HepG2 (cell line): ENCODE results near the gene LRRC27. TPM values are rescaled to one million over a fixed set of nuclear protein-coding genes. Genes with fewer than 3 reads are reported as not detected.
A peak's percentile ranks its signal among the peaks of the same experiment; 100 is the strongest.

Experiments used
- CBX2 ChIP-seq, 2 experiments: fragments of 200-600 bp in 1 of 2; sonication (generic); formaldehyde crosslinking in 1 of 2; IDR thresholded peaks; 2 replicates each; pipeline versions ENCODE4 v1.7.0 to v1.8.1; 2018 to 2022; ENCODE audit warnings: low read depth in 2 of 2, low read length in 1 of 2, mild to moderate bottlenecking in 1 of 2, missing genetic modification reagents in 1 of 2
- CREM ChIP-seq, 2 experiments: sonication (generic) in 1 of 2; formaldehyde crosslinking in 1 of 2; IDR thresholded peaks; 2 replicates each; pipeline versions ENCODE4 v1.4.0 to v1.6.1; 2016 to 2020; ENCODE audit warnings: antibody characterized with exemption in 1 of 2, mild to moderate bottlenecking in 1 of 2, missing genetic modification reagents in 1 of 2
- FOXP1 ChIP-seq, 2 experiments: fragments of 450-650 bp in 1 of 2; IDR thresholded peaks; 2 replicates each; pipeline ENCODE4 v1.6.1; 2017 to 2018; ENCODE audit warnings: antibody characterized with exemption in 1 of 2
- KLF9 ChIP-seq: IDR thresholded peaks from 2 replicates; pipeline ENCODE4 v1.6.1; 2016; ENCODE audit warnings: low read depth
- MEIS1 ChIP-seq: sonication (generic); formaldehyde crosslinking; IDR thresholded peaks from 2 replicates; pipeline ENCODE4 v1.9.0; 2021; ENCODE audit warnings: mild to moderate bottlenecking, missing genetic modification reagents, moderate library complexity, borderline replicate concordance
- NONO ChIP-seq, 2 experiments: fragments of 450-650 bp in 1 of 2; sonication (generic) in 1 of 2; formaldehyde crosslinking in 1 of 2; IDR thresholded peaks in 1 of 2; conservative IDR thresholded peaks in 1 of 2; 2 replicates each; pipeline versions ENCODE4 v1.6.1 to v1.8.0; 2017 to 2022; ENCODE audit warnings: mild to moderate bottlenecking in 1 of 2, missing genetic modification reagents in 1 of 2, moderate library complexity in 1 of 2
- SP5 ChIP-seq: IDR thresholded peaks from 2 replicates; pipeline ENCODE4 v1.6.1; 2016; ENCODE audit warnings: low read depth, borderline replicate concordance
- ZNF264 ChIP-seq: sonication (generic); formaldehyde crosslinking; IDR thresholded peaks from 2 replicates; pipeline ENCODE4 v1.4.0; 2020; ENCODE audit warnings: missing genetic modification reagents
- ZNF274 ChIP-seq: sonication (generic); formaldehyde crosslinking; IDR thresholded peaks from 2 replicates; pipeline ENCODE4 v1.5.1; 2020; ENCODE audit warnings: mild to moderate bottlenecking, missing genetic modification reagents
- ZNF460 ChIP-seq: sonication (generic); formaldehyde crosslinking; IDR thresholded peaks from 2 replicates; pipeline ENCODE4 v1.5.1; 2020; ENCODE audit warnings: missing genetic modification reagents, mild to moderate bottlenecking, borderline replicate concordance
- ZNF616 ChIP-seq: sonication (generic); formaldehyde crosslinking; IDR thresholded peaks from 2 replicates; pipeline ENCODE4 v1.5.0; 2020; ENCODE audit warnings: low read depth, mild to moderate bottlenecking, missing genetic modification reagents
- ZNF710 ChIP-seq: sonication (generic); formaldehyde crosslinking; IDR thresholded peaks from 2 replicates; pipeline ENCODE4 v1.5.0; 2020; ENCODE audit warnings: mild to moderate bottlenecking, missing genetic modification reagents, borderline replicate concordance
- ZSCAN5A ChIP-seq: sonication (generic); formaldehyde crosslinking; IDR thresholded peaks from 2 replicates; pipeline ENCODE4 v1.8.0; 2022; ENCODE audit warnings: mild to moderate bottlenecking, missing genetic modification reagents, borderline replicate concordance
- polyA plus RNA-seq, 8 experiments: library from polyadenylated mRNA; depleted of rRNA in 3 of 8; stranded (reverse) in 7 of 8; unstranded in 1 of 8; fragments of >200 nt; fragmentation: Illumina TruSeq in 4 of 8; extraction: Trizol in 4 of 8; gene quantifications; 2 replicates each; pipeline versions ENCODE4 v1.2.1 to v1.2.3, GENCODE V29; 2011 to 2016; ENCODE audit warnings: low read depth in 4 of 8, missing spikeins in 1 of 8, mixed read lengths in 1 of 8; ENCODE audit not compliant: insufficient read depth in 1 of 8
- total RNA-seq, 5 experiments: library from RNA; depleted of rRNA; stranded (reverse); fragments of >200 nt; fragmentation: Illumina TruSeq; extraction: Trizol; gene quantifications; 2 replicates each; pipeline ENCODE4 v1.2.3, GENCODE V29; 2016; ENCODE audit warnings: low read depth in 1 of 5
- TF ChIP-seq, protein P1 (sequence below): sonication (generic); formaldehyde crosslinking; IDR thresholded peaks from 2 replicates; pipeline ENCODE4 v1.4.0; 2020; ENCODE audit warnings: mild to moderate bottlenecking, missing genetic modification reagents
- TF ChIP-seq, protein P2 (sequence below): sonication (generic); formaldehyde crosslinking; IDR thresholded peaks from 2 replicates; pipeline ENCODE4 v1.4.0; 2020; ENCODE audit warnings: mild to moderate bottlenecking, missing genetic modification reagents

Gene LRRC27
- total and polyA plus RNA-seq, 2 of the 13 experiments (the other 11 are each of a cell fraction or from before 2014, with no cell fraction given), result 4.2 to 4.6 TPM

DNA sequence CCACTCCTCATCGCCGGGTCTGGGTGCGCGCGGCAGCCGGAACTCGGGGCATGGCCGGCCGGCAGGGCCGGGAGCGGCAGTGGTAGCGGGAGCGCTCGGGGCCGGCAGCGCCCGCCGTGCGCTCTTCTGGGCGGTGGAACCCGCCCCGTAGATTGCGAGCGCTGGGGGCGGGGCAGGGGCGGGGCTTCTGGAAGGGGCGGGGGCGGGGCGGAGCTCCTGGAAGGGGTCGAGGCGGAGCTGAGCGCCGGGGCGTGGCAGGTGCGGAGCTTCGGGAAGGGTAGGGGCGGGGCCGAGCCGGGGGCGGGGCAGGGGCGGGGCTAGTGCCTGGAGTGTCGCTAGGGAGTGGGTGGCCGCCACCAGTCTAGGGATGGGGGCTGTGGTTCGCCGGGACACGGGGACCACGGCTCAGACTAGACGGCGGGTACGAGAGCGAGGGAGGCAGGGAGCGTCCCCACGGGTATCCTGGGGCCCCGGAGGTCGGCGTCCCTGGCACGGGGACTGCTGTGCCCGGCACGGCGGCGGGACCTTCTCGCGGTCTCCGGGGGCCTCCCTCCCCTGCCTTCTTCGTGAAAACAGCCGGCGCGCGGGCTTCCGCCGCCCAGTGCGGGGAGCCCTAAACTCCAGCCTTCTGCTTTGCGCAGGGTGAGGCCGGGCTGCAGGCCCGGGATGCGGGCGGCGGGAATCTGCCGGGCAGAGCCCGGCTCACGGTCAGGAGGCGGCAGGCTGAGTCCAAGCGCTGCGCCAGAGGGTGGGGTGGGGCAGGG is 24.0 kb upstream of the LRRC27 start, which contains the start of gene STK32C (continued):
- TF ChIP-seq, protein P1, sequence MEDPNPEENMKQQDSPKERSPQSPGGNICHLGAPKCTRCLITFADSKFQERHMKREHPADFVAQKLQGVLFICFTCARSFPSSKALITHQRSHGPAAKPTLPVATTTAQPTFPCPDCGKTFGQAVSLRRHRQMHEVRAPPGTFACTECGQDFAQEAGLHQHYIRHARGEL (CRISPR knock-in tag), result no peak
- TF ChIP-seq, protein P2, sequence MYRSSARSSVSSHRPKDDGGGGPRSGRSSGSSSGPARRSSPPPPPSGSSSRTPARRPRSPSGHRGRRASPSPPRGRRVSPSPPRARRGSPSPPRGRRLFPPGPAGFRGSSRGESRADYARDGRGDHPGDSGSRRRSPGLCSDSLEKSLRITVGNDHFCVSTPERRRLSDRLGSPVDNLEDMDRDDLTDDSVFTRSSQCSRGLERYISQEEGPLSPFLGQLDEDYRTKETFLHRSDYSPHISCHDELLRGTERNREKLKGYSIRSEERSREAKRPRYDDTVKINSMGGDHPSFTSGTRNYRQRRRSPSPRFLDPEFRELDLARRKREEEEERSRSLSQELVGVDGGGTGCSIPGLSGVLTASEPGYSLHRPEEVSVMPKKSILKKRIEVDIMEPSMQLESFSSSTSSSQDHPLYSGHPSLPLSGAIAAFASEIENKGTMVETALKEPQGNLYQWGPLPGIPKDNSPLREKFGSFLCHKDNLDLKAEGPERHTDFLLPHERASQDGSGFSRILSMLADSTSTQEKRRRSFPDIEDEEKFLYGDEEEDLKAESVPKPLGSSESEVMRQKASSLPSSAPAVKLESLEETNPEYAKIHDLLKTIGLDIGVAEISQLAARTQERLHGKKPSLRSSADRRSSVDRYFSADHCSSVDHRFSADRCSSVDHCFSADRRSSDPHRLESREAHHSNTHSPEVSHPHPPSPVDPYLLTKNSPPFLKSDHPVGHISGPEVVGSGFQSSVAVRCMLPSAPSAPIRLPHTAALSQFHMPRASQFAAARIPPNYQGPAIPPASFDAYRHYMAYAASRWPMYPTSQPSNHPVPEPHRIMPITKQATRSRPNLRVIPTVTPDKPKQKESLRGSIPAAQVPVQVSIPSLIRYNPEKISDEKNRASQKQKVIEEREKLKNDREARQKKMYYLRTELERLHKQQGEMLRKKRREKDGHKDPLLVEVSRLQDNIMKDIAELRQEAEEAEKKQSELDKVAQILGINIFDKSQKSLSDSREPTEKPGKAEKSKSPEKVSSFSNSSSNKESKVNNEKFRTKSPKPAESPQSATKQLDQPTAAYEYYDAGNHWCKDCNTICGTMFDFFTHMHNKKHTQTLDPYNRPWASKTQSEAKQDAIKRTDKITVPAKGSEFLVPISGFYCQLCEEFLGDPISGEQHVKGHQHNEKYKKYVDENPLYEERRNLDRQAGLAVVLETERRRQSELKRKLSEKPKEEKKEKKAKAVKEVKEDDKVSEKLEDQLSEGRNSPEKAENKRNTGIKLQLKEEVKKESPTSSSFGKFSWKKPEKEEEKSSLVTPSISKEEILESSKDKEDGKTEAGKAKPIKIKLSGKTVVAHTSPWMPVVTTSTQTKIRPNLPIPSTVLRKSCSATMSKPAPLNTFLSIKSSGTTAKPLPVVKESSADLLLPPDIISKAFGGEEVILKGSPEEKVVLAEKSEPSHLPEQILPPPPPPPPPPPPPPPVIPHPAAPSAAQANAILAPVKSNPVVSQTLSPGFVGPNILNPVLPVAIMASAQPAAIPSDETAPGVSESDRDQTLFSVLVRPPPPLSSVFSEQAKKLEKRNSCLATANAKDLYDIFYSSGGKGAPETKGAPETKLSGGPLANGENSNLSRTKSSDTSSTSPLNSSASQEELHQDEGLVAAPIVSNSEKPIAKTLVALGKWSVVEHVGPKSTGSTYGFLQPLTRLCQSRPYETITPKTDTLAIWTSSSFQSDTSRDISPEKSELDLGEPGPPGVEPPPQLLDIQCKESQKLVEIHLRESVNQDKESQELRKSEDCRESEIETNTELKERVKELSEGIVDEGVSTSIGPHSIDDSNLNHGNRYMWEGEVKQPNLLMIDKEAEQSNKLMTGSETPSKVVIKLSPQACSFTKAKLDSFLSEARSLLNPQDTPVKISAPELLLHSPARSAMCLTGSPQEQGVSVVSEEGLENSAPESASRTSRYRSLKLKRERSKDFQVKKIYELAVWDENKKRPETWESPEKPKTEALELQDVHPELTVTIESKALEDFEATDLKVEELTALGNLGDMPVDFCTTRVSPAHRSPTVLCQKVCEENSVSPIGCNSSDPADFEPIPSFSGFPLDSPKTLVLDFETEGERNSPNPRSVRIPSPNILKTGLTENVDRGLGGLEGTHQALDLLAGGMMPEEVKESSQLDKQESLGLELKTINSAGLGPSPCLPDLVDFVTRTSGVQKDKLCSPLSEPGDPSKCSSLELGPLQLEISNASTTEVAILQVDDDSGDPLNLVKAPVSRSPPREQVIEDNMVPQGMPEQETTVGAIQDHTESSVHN (CRISPR knock-in tag), result no peak
- TF ChIP-seq CBX2 (IDR thresholded peaks at IDR 0.05; ENCODE audit: low read depth, low read length) (no peak), CBX2 (CRISPR knock-in tag; IDR thresholded peaks at IDR 0.05; ENCODE audit: low read depth) (no peak), ZNF264 (CRISPR knock-in tag) (no peak), ZNF616 (CRISPR knock-in tag) (no peak), NONO (IDR thresholded peaks at IDR 0.05) (no peak), NONO (CRISPR knock-in tag; conservative IDR thresholded peaks at IDR 0.05) (0 out of 2 replicates have a peak, but pooled peaks have one; percentile 26), FOXP1 (IDR thresholded peaks at IDR 0.05) (no peak), FOXP1 (CRISPR knock-in tag; IDR thresholded peaks at IDR 0.05) (no peak), ZNF460 (CRISPR knock-in tag) (no peak), ZNF274 (CRISPR knock-in tag) (0 out of 2 replicates have a peak, but pooled peaks have one; percentile 29), ZNF710 (CRISPR knock-in tag) (no peak), KLF9 (CRISPR knock-in tag) (no peak), ZSCAN5A (no peak), CREM (IDR thresholded peaks at IDR 0.05) (no peak), CREM (CRISPR knock-in tag; IDR thresholded peaks at IDR 0.05) (no peak), MEIS1 (CRISPR knock-in tag) (no peak), SP5 (CRISPR knock-in tag) (peak; percentile 13; the same call in 1 of the 2 replicates)
